GM12872 (cell line): ENCODE data around the gene ATL2.

Source experiments
- TF ChIP-seq, protein P1 (sequence below): IDR thresholded peaks from 3 replicates; pipeline ENCODE4 v1.5.1; 2011; ENCODE audit warnings: low read depth, mild to moderate bottlenecking, low read length, moderate library complexity; ENCODE audit not compliant: insufficient read depth

ATL2 gene

DNA sequence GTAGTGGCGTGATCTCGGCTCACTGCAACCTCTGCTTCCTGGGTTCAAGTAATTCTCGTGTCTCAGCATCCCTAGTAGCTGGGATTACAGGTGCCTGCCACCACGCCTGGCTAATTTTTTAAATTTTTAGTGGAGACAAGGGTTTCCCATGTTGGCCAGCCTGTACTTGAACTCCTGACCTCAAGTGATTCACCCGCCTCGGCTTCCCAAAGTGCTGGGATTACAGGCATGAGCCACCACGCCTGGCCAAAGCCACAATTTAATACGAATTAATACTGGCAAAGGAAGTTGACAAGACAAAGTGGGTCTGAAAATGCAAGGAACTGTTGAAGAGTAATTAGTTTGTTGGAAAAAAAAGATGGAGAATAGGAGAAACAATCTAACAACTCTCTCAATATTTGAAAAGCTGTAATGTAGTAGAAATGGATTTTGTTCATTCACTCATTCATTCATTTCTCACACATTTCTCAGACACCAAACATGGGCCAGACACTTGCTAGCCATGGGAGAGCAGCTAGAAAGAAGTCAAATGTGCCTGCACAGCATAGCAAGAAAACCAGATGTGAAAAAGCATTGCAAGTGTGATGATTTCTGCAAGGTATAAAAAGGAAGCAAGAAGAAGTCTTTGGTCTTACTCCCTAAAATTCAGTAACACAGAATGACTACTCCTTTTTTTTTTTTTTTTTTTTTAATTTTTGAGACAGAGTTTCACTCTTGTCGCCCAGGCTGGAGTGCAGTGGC, 39.4 kb upstream of the ATL2 start:
- TF ChIP-seq, protein P1, sequence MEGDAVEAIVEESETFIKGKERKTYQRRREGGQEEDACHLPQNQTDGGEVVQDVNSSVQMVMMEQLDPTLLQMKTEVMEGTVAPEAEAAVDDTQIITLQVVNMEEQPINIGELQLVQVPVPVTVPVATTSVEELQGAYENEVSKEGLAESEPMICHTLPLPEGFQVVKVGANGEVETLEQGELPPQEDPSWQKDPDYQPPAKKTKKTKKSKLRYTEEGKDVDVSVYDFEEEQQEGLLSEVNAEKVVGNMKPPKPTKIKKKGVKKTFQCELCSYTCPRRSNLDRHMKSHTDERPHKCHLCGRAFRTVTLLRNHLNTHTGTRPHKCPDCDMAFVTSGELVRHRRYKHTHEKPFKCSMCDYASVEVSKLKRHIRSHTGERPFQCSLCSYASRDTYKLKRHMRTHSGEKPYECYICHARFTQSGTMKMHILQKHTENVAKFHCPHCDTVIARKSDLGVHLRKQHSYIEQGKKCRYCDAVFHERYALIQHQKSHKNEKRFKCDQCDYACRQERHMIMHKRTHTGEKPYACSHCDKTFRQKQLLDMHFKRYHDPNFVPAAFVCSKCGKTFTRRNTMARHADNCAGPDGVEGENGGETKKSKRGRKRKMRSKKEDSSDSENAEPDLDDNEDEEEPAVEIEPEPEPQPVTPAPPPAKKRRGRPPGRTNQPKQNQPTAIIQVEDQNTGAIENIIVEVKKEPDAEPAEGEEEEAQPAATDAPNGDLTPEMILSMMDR: no peak

DNA sequence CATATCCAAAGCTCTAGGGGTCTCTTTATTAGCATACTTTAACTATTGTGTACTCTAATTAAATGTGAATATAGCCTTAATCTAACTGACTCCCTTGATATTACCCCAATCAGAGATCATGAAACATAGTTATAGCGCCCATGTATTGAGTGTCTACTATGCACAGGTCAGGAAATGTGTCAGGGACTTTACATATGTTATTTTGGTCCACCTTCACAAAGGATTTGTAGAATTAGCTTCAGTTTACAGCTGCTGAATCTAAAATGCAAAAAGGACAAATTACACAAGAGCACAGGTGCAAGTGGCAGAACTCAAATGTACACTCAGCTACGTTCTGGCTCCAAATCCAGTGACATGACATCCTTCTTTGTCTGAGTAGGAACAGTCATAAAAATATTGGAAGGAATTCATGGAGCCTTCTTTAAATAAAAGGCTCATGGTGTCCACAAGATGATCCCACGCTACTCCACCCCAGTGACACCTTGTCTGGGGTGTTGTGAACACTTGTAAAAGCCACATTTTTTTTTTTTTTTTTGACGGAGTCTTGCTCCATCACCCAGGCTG, 38.7 kb upstream of the ATL2 start:
- TF ChIP-seq, protein P1: no peak

DNA sequence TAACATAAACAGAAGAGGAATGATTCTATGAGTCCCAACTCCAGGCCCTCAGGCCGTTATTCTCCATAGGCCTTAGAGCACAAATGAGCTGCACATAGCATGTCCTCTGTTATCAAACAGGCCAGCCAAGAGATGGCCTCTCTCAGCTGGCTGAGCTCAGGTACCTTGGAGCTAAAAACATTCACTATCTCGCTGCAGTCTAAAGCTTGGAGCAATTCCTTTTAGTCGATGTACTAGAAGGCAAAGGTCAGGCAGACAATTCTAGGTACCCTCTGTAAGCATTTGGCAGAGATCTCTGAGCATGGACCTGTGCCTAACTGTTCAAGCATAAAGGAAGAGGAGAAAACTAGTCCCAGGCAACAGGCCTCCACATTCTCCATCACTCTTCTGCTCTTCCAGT, 38.0 kb upstream of the ATL2 start:
- TF ChIP-seq, protein P1: no peak

DNA sequence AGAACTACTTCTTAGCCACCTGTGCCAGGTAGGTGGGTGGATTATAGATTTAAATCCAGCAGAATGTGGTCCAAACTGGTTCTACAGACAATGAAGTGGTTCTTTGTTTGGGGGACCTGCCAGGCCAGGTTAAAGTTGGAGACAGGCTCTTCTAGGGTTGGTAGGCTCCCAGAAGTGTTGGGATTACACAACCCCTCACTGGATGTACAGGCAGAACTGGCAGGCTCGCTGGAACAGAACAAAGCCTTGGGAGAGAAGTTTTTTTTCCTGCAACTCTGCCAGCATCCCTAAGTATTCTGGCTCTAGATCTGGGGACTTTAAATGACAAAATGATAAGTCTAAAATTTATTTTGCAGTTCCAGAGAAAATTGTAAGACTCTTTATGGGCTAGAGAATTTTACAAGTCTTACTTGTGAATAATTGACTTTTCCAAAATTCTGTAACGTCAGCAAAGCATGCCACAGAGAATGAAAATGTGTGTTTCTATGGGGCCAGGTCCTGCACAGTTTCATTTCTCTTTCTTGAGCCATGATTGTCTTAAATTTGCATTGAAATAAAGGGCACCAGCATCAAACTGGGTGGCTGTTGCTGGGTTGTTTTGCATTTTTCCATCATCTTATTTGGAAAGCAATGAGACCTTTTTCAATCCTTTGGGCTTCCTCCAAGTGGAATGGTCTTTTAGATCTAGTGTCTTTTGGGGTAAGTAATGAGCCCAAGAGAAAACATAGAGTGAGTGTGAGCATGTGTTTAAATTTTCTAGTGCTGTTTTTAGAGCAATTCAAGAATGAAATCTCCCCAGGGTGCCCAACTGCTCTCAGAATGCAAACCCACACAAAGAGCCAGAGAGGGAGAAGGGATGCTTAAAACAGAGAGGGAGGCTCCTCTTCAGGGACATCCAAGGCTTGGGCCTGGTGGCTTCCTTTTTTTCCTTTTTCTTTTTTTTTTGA, 32.4 kb upstream of the ATL2 start:
- TF ChIP-seq, protein P1: no peak

DNA sequence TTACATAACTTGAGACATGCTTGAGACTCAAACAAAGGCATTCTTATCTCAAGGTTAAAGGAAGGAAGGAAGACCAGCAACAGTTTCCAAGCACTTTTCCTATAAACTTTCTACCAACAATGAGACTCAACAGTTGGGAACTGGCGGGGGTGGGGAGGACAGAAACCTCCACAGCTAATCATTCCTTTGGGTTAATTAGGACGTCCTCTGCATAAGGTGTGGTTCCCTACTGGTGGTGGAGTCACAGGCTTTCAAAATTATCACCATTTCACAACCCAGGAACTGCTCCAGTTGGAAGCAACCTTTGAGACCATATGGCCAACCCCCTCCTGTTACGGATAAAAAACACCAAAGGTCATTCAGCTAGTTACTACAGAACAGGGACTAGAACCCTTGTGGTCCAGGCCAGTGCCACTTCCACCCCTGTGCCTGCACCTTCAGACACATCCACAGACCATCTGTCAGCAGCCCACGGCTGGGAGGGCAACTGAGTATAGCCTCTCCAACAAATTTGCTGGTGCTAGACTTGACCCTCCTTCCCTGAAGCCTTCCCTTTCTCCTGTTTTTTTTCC, 30.1 kb upstream of the ATL2 start:
- TF ChIP-seq, protein P1: no peak

DNA sequence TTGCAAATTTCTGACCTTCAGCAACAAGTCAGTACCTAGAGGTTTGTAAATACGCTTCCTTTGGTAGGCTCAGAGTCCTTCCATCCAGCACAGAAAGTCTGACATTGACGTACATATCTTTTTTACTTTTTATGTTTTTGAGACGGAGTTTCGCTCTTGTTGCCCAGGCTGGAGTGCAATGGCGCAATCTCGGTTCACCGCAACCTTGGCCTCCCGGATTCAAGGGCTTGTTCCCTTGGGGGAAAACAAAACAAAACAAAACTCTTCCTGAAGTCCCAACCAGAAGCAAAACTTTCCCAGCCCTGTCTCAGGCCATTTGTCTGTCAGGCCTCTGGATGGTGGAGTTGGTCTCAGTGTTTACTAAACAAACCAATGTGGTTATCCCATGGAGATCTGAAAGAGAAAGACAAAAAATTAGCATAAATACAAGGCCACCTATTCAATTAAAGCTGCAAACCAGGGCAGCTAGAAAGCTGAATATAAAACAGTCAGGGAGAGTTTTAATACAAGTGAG, 29.6 kb upstream of the ATL2 start:
- TF ChIP-seq, protein P1: no peak
